Activated CD4-positive, alpha-beta T cell treated with anti-CD3 and anti-CD28 coated beads, Interleukin-2, amount 50 U/mL, for 24 hours (primary cell): ENCODE results near the gene PADI2.

ENCODE experiments used
- DNase-seq, 2 donors: peaks; one replicate each; pipeline ENCODE4 v3.0.0-alpha.2; 2020; ENCODE audit warnings: low read depth in 1 of 2, low spot score in 1 of 2

Gene PADI2

DNA sequence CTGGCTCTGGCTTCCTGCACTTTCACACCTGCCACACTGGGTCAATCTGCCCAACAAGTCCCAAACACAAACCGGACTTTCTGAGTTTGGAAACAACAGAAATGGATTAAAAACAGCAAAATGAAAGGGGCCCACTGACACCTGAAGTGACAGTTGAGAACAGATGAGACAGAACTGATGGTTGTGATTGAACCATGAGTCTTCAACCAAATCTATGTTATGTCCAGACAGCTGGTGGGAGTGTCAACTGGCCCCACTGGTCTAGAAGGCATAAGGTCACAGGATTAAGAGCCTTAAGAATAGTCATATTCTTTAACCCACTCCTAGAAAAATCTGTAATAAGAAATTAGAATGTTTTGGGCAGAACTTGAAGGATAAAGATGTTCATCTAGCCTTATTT lies 94.5 kb downstream of the PADI2 start:
- no peak for DNase-seq

DNA sequence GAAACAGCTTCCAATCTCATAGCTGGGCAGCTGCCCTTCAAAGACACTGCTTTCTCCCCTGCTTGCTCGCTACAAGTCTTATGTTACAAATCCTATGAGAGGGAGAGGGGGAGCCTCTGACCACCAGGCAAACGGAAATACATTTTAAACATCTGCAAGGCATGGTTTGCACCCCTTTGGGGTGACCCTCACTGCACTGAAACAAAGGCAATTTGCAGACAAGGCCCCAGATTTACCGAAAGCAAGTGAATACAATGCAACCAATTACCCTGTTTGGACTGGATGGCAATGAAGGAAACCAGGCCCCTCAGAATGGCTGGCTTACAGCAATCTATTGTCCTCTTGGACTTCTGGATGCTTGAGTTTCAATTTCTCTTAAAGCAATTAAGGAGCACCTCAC lies 95.7 kb downstream of the PADI2 start:
- DNase-seq = no peak

DNA sequence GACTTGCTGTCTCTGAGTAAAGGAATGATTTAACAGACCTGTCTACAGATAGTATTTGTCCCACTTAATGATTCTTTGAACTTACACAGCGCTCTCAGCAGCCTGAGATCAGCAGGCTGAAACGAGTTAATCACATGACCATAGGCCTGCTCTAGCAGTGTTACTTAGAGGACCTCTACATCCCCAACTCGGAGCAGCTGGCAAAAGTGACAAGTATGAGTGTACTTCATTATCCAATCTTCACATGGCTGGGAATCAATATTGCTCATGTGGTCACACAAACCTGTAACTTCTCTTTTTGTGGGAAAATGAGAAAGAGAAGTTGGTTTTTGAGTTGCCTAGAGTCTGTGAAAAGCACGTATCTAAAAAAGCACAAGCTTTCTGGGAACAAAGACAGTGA lies 96.1 kb downstream of the PADI2 start:
- DNase-seq = no peak

DNA sequence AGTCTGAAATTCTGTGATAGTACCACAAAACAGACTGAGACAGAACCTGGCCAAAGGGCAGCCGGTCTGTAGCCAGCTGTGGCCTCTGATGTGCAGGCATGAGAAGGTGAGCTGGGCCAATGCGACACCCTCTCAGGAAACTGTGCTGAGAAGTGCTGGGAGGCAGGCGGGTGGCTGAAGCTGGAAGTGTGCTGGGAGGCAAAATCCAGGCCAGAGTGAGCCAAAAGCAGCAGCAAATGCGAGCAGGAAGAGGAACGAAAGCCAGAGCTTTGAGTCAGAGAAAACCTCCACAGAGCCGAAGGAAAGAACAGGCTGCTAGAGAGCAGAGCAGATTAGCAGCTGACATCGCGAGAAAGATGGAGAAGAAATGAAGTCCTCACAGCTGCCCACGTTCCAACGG lies 97.4 kb downstream of the PADI2 start:
- DNase-seq = no peak

DNA sequence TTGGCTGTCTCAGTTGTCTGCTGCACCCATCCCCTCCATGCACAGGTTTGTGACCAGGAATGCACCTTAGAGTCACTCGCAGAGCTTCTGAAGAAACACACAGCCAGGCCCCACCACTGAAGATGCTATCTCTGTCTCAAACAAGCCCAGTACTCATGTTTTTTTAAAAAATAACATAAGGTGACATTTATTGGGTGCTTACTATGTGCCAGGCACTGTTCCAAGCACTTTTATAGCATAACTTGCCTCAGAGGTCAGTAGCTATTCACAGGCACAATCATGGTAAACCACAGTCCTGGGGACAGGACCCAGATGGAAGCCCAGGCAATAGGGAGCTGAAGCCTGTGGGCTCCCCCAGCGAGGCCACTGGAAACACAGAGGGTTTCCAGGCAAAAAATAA lies 98.7 kb downstream of the PADI2 start:
- DNase-seq = no peak

DNA sequence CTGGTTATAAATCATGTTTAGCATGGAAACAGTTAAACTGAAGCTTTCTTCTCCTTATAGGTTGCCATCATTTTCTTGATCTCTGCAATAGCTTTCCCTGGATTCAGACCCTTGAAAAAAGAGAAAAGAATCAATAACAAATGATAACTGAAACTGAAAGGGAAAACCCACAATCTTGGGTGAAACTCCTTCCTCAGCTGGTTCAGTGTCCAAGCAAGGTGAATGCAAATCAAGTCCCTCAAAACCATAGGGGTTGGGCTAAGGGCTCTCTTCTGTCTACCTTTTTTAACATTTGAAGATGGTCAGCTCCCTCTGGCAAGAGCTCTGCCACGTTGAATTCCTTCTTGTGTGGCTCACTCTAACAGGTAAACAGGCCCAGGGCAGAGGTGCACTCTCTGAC lies 100.4 kb downstream of the PADI2 start:
- no peak for DNase-seq

DNA sequence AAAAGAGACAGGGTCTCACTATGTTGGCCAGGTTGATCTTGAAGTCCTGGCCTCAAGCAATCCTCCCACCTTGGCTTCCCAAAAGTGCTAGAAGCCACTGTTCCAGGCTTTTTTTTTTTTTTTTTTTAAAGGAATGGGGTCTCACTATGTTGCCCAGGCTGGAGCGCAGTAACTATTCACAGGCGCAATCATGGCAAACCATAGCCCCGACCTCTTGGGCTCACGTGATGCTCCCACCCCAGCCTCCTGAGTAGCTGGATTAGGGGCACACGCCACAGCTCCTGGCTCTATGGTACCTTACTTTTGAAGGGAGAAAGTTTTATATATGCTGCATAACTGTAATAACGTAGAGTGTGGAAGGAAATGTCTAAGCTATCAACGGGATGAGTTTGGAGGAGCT lies 101.8 kb downstream of the PADI2 start:
- DNase-seq = no peak
